GM23338 (cell line): ENCODE results near the gene FILIP1. TPM values are rescaled to one million over a fixed set of nuclear protein-coding genes. Genes with fewer than 3 reads are reported as not detected.

Source experiments
- ATAC-seq: fragments of 200-7000 bp; cut with Tn5 transposase; 3 replicates; pipeline ENCODE4 v1.9.1; 2020
- DNase-seq: peaks from one replicate; pipeline ENCODE4 v3.0.0-alpha.2; 2015; ENCODE audit warnings: low spot score
- H2AFZ ChIP-seq: fragments of 200-600 bp; sonication (generic); 2 replicates; pipeline ENCODE4 v1.8.0; 2016; ENCODE audit warnings: antibody characterized with exemption, mild to moderate bottlenecking, moderate library complexity
- H3F3A ChIP-seq: fragments of 200-600 bp; sonication (generic); replicated peaks from 2 replicates; pipeline ENCODE4 v1.8.0; 2017; ENCODE audit warnings: antibody characterized with exemption, mixed run types, low read depth
- H3K27ac ChIP-seq: fragments of 200-600 bp; sonication (generic); 2 replicates; pipeline ENCODE4 v1.6.1; 2016; ENCODE audit warnings: low read depth
- H3K27me3 ChIP-seq: fragments of 200-600 bp; sonication (generic); 2 replicates; pipeline ENCODE4 v1.8.0; 2016; ENCODE audit warnings: mild to moderate bottlenecking, mixed run types, moderate library complexity; ENCODE audit not compliant: insufficient read depth
- H3K36me3 ChIP-seq: fragments of 200-600 bp; sonication (generic); 2 replicates; pipeline ENCODE4 v1.8.0; 2016; ENCODE audit warnings: mild to moderate bottlenecking; ENCODE audit not compliant: insufficient read depth
- H3K4me1 ChIP-seq: fragments of 200-600 bp; sonication (generic); 2 replicates; pipeline ENCODE4 v1.8.0; 2016; ENCODE audit warnings: mild to moderate bottlenecking, moderate library complexity; ENCODE audit not compliant: insufficient read depth
- H3K4me2 ChIP-seq: fragments of 200-600 bp; sonication (generic); 2 replicates; pipeline ENCODE4 v1.7.1; 2017; ENCODE audit warnings: mixed run types
- H3K4me3 ChIP-seq: fragments of 200-600 bp; sonication (generic); 2 replicates; pipeline ENCODE4 v1.6.1; 2016; ENCODE audit warnings: mixed run types
- H3K79me2 ChIP-seq: fragments of 200-600 bp; sonication (generic); replicated peaks from 2 replicates; pipeline ENCODE4 v1.8.0; 2017; ENCODE audit warnings: mild to moderate bottlenecking; ENCODE audit not compliant: insufficient read depth
- H3K9me2 ChIP-seq: fragments of 200-600 bp; sonication (generic); 2 replicates; pipeline ENCODE4 v1.8.0; 2017; ENCODE audit not compliant: insufficient read depth
- H4K20me1 ChIP-seq: fragments of 200-600 bp; sonication (generic); replicated peaks from 2 replicates; pipeline ENCODE4 v1.8.0; 2017; ENCODE audit warnings: mild to moderate bottlenecking; ENCODE audit not compliant: insufficient read depth
- H3K27ac Mint-ChIP-seq: 2 replicates; pipeline ENCODE4 v1.8.0; 2020; ENCODE audit warnings: inconsistent platforms, mild to moderate bottlenecking, moderate library complexity, mixed read lengths
- H3K27me3 Mint-ChIP-seq: 3 replicates; pipeline ENCODE4 v1.8.0; 2022; ENCODE audit warnings: low read depth, mild to moderate bottlenecking, moderate library complexity, mixed read lengths, inconsistent platforms; ENCODE audit not compliant: insufficient read depth, poor library complexity
- H3K36me3 Mint-ChIP-seq: 3 replicates; pipeline ENCODE4 v1.8.0; 2021; ENCODE audit warnings: low read depth, mild to moderate bottlenecking, inconsistent platforms, moderate library complexity, mixed read lengths
- H3K4me1 Mint-ChIP-seq: 3 replicates; pipeline ENCODE4 v1.8.0; 2020; ENCODE audit warnings: mild to moderate bottlenecking, inconsistent platforms, mixed read lengths
- H3K4me3 Mint-ChIP-seq: 3 replicates; pipeline ENCODE4 v1.8.0; 2021; ENCODE audit warnings: moderate library complexity, mild to moderate bottlenecking, inconsistent platforms, mixed read lengths
- H3K9me3 Mint-ChIP-seq: 3 replicates; pipeline ENCODE4 v1.8.0; 2020; ENCODE audit warnings: moderate library complexity, mild to moderate bottlenecking, inconsistent platforms, mixed read lengths
- EZH2 ChIP-seq: fragments of 200-600 bp; sonication (generic); IDR thresholded peaks from one replicate; pipeline ENCODE4 v1.8.0; 2017; ENCODE audit warnings: antibody characterized with exemption, mild to moderate bottlenecking, low read depth; ENCODE audit not compliant: unreplicated experiment
- EZH2phosphoT487 ChIP-seq: fragments of 200-600 bp; sonication (generic); IDR thresholded peaks from one replicate; pipeline ENCODE4 v1.8.1; 2018; ENCODE audit warnings: antibody characterized with exemption; ENCODE audit not compliant: unreplicated experiment
- JUNB ChIP-seq: IDR thresholded peaks from one replicate; pipeline ENCODE4 v1.6.1; 2016; ENCODE audit warnings: antibody characterized with exemption; ENCODE audit not compliant: unreplicated experiment
- NANOG ChIP-seq: IDR thresholded peaks from 2 replicates; pipeline ENCODE4 v1.6.1; 2016; ENCODE audit warnings: antibody characterized with exemption, borderline replicate concordance
- POLR2AphosphoS5 ChIP-seq: IDR thresholded peaks from 2 replicates; pipeline ENCODE4 v1.6.1; 2016; ENCODE audit warnings: antibody characterized with exemption, low read depth
- STAT1 ChIP-seq: IDR thresholded peaks from one replicate; pipeline ENCODE4 v1.6.1; 2016; ENCODE audit warnings: antibody characterized with exemption; ENCODE audit not compliant: unreplicated experiment
- ZNF331 ChIP-seq: fragments of 250-450 bp; sonication (Bioruptor Pico); IDR thresholded peaks from 2 replicates; pipeline ENCODE4 v1.5.0; 2020; ENCODE audit warnings: low read depth, mild to moderate bottlenecking, moderate library complexity
- polyA plus RNA-seq: library from polyadenylated mRNA; unstranded; fragments of >200 nt; fragmentation: Nextera tagmentation; extraction: Ambion mirVana; gene quantifications from 2 replicates; pipeline ENCODE4 v1.2.1, GENCODE V29; 2016
- total RNA-seq: library from RNA; depleted of rRNA; stranded (reverse); fragments of >200 nt; shearing (Covaris generic); gene quantifications from 2 replicates; pipeline ENCODE4 v1.2.3, GENCODE V29; 2014
- TF ChIP-seq, protein P1 (sequence below), 2 experiments: fragments of 200-600 bp in 1 of 2; sonication (generic) in 1 of 2; conservative IDR thresholded peaks; 2 replicates each; pipeline versions ENCODE4 v1.5.1 to v1.6.1; 2016 to 2017; ENCODE audit warnings: antibody characterized with exemption in 2 of 2, low read depth in 2 of 2, mild to moderate bottlenecking in 2 of 2, moderate library complexity in 1 of 2
- TF ChIP-seq, protein P2 (sequence below): IDR thresholded peaks from 2 replicates; pipeline ENCODE4 v1.6.1; 2016; ENCODE audit warnings: antibody characterized with exemption
- TF ChIP-seq, protein P3 (sequence below): IDR thresholded peaks from one replicate; pipeline ENCODE4 v1.6.1; 2018; ENCODE audit warnings: antibody characterized with exemption; ENCODE audit not compliant: unreplicated experiment

FILIP1 gene
- total and polyA plus RNA-seq, 2 experiments from 2014 or later = 3.7 to 6.4 TPM

DNA sequence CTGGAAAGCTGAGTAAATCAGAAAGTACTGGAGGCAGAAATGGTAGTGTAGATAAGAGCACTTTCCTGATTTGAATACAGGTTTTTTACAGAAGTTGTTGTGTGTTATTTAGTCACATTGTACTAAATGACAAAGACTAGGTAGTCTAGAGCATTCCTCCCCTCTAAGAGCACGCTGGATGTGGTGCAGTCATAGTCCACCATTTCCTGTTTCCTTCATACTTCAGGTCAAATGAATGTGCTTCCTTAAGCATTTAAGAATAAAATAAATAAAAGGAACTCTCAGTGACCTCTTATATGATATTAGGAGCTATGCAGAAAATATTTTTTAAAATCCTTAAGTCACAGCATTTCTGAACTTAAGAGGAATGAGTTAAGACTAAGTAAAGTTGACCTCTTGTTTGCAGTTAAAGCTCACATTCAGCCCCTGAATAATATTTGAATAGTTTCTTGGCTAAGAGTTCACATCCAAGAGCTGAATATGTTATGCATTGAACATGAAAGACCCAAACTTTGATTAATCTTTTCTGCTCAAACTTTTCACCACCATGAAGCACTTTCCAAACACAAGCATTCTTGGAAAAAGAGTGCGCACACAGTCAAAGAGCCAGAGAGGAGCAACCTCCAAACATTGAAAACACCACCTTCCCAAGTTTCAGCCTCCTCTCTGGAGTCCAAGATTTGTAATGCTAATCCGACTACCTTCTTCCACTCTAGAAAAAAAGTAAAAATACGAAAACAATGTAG lies 155.6 kb downstream of the FILIP1 start:
- no peaks in the 10 kb centered on the region for H3K9me2 ChIP-seq
- ATAC-seq (no peak), DNase-seq (no peak)
- no peak overlapping the region; the same call in 1 of the 2 replicates for H2AFZ ChIP-seq
- H3F3A ChIP-seq = no peaks in the 10 kb centered on the region
- Mint-ChIP-seq H3K4me1 (peaks cover 48% of the 10 kb centered on the region), H3K4me3 (no peak overlapping the region), H3K36me3 (no peaks in the 10 kb centered on the region; the same call in 2 of the 3 replicates), H3K27me3 (peaks cover 3% of the 10 kb centered on the region), H3K27ac (peak overlapping the region; percentile 25), H3K9me3 (no peaks in the 10 kb centered on the region; the same call in 2 of the 3 replicates)
- no peak for TF ChIP-seq JUNB
- no peak for TF ChIP-seq ZNF331
- H3K36me3 ChIP-seq = no peaks in the 10 kb centered on the region
- peaks cover 25% of the 10 kb centered on the region for H3K4me1 ChIP-seq
- H3K4me3 ChIP-seq = no peak overlapping the region
- H3K79me2 ChIP-seq = no peaks in the 10 kb centered on the region
- no peaks in the 10 kb centered on the region for H3K27me3 ChIP-seq
- no peak overlapping the region for H3K27ac ChIP-seq
- H4K20me1 ChIP-seq = no peaks in the 10 kb centered on the region
- no peak overlapping the region for H3K4me2 ChIP-seq

DNA sequence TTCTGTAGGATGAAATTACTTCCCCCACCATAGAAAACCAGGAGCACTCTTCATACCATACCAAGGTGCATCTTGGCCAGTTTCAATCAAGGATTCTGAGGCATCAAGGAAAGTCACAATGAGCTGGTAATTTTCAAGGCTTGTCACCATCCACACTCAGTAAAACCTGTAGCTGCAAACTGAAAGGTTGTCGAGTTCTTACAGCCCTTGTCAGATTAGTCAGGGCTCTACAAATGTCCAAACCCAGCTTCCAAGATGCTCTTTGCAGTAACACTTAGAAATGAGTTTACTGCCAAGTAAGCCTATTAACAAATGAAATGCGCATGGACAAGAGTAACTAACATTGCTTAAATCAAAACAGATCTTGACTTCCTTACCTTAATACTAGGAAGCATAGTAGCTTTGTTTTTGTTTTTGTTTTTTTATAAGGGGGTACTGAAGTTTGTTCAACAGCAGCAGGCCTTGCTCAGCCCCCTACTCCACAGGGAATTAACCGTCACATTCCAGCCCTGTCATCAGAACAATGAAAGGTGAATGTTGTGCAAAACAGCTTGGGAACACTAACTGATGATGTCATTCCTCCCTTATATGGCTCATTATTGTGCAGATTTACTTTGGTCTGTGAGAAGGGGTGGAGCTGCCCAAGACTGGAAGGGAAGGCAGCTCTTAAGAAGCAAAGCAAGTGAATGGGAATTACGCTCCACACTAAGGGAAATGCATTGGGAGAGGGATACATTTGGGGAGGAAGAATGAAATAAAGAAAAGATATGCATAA lies 159.1 kb downstream of the FILIP1 start:
- Histone ChIP-seq H4K20me1 (no peaks in the 10 kb centered on the region), H3K36me3 (no peaks in the 10 kb centered on the region), H3F3A (no peaks in the 10 kb centered on the region), H3K4me2 (peak overlapping the region; percentile 41), H3K4me3 (peak overlapping the region; percentile 29), H3K9me2 (no peaks in the 10 kb centered on the region), H3K79me2 (no peaks in the 10 kb centered on the region), H3K4me1 (peaks cover 39% of the 10 kb centered on the region), H2AFZ (no peak overlapping the region), H3K27ac (peak overlapping the region; percentile 92), H3K27me3 (no peaks in the 10 kb centered on the region)
- DNase-seq (peak; percentile 98), ATAC-seq (peak; percentile 94)
- Mint-ChIP-seq H3K4me1 (peaks cover 66% of the 10 kb centered on the region), H3K9me3 (no peaks in the 10 kb centered on the region; the same call in 2 of the 3 replicates), H3K27me3 (peaks cover 3% of the 10 kb centered on the region), H3K4me3 (peak overlapping the region; percentile 66), H3K36me3 (no peaks in the 10 kb centered on the region; the same call in 2 of the 3 replicates), H3K27ac (peak overlapping the region; percentile 95)
- TF ChIP-seq, protein P1, sequence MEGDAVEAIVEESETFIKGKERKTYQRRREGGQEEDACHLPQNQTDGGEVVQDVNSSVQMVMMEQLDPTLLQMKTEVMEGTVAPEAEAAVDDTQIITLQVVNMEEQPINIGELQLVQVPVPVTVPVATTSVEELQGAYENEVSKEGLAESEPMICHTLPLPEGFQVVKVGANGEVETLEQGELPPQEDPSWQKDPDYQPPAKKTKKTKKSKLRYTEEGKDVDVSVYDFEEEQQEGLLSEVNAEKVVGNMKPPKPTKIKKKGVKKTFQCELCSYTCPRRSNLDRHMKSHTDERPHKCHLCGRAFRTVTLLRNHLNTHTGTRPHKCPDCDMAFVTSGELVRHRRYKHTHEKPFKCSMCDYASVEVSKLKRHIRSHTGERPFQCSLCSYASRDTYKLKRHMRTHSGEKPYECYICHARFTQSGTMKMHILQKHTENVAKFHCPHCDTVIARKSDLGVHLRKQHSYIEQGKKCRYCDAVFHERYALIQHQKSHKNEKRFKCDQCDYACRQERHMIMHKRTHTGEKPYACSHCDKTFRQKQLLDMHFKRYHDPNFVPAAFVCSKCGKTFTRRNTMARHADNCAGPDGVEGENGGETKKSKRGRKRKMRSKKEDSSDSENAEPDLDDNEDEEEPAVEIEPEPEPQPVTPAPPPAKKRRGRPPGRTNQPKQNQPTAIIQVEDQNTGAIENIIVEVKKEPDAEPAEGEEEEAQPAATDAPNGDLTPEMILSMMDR (conservative IDR thresholded peaks at IDR 0.05; ENCODE audit: low read depth in 2 of 2) = no peak
- TF ChIP-seq POLR2AphosphoS5 = no peak; the same call in 1 of the 2 replicates
- peak; percentile 92 for TF ChIP-seq NANOG
- TF ChIP-seq, protein P2, sequence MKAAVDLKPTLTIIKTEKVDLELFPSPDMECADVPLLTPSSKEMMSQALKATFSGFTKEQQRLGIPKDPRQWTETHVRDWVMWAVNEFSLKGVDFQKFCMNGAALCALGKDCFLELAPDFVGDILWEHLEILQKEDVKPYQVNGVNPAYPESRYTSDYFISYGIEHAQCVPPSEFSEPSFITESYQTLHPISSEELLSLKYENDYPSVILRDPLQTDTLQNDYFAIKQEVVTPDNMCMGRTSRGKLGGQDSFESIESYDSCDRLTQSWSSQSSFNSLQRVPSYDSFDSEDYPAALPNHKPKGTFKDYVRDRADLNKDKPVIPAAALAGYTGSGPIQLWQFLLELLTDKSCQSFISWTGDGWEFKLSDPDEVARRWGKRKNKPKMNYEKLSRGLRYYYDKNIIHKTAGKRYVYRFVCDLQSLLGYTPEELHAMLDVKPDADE = no peak
- no peak for TF ChIP-seq STAT1
- TF ChIP-seq EZH2 = no peak
- TF ChIP-seq ZNF331 = no peak
- no peak for TF ChIP-seq EZH2phosphoT487
- TF ChIP-seq JUNB = no peak
- TF ChIP-seq, protein P3, sequence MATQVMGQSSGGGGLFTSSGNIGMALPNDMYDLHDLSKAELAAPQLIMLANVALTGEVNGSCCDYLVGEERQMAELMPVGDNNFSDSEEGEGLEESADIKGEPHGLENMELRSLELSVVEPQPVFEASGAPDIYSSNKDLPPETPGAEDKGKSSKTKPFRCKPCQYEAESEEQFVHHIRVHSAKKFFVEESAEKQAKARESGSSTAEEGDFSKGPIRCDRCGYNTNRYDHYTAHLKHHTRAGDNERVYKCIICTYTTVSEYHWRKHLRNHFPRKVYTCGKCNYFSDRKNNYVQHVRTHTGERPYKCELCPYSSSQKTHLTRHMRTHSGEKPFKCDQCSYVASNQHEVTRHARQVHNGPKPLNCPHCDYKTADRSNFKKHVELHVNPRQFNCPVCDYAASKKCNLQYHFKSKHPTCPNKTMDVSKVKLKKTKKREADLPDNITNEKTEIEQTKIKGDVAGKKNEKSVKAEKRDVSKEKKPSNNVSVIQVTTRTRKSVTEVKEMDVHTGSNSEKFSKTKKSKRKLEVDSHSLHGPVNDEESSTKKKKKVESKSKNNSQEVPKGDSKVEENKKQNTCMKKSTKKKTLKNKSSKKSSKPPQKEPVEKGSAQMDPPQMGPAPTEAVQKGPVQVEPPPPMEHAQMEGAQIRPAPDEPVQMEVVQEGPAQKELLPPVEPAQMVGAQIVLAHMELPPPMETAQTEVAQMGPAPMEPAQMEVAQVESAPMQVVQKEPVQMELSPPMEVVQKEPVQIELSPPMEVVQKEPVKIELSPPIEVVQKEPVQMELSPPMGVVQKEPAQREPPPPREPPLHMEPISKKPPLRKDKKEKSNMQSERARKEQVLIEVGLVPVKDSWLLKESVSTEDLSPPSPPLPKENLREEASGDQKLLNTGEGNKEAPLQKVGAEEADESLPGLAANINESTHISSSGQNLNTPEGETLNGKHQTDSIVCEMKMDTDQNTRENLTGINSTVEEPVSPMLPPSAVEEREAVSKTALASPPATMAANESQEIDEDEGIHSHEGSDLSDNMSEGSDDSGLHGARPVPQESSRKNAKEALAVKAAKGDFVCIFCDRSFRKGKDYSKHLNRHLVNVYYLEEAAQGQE = no peak
